CD4-positive, alpha-beta T cell treated with Interleukin-2 at 100 ng/mL for 4 hours (primary cell): Measurements from ENCODE around the gene FGD6.
"Not testable (repeated sequence)": the region's sequence is repeated elsewhere in the genome, so short reads cannot be mapped to it uniquely, and the experiment has no call there.

ENCODE experiments used
- DNase-seq: peaks from one replicate; pipeline ENCODE4 v3.0.0-alpha.2; 2020; ENCODE audit warnings: low spot score

Gene FGD6

DNA sequence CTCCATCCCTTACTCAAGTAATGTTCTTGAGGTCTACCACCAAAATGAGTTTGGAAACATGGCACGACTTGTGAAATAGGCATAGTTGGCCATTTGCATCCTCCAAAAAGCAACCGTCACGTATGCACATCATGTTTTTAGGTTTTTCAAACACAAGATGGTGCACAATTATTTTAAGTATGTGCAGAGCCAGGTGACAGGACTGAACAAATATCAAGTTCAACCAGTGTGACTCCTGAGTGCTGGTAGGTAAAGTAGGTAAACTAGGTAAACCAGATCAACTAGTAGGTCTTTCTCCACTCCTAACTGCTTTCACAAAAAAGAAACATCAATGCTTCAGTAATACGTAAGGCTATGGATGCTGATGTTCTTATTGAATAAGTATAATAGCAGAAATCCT, 39.1 kb downstream of the FGD6 start:
- no peak for DNase-seq

- DNase-seq, result no peak
Observed at GRCh38 chr12:95177201-95177768, 40.0 kb downstream of the FGD6 start.

DNA sequence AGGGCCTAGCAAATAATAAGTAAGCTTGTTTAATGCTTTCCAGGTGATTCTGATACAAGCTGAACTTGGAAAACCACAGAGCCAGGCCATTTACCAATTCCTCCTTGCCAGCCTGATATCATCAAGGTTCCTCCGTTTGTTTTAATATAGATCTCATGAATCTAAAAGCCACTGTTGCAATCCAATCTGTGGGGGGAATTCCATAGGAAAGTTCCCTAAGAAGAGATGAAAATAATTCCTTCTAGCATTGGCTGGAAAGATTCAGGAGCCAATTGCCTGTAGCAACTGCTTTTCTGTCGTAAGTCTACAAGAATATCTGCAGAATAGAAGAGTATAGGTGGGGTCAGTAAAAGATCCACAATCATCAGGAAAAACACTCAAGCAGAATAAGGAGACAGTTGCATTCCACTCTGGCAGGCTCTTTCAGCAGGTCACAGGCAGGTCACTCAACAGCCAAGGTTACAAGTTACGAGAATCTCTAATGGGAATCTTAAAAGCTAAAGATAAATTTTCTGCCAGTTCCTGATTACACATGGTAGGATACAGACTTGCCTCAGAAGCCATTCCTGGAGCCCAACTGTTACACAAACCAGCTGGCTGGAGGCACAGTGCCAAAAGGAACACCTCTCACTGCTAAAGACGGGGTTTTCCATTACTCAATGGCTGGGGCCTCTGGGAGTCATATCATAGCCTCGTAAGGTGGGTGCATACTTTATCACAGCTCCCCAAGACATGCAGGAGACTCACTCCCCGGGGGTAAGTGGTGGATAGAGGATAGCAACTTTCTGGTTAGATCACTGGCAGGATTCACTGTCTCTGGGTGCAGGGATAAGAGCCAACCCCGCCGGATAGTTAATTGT, 43.6 kb downstream of the FGD6 start:
- no peak for DNase-seq

- no peak for DNase-seq
Observed at GRCh38 chr12:95169368-95169767, 47.9 kb downstream of the FGD6 start.

DNA sequence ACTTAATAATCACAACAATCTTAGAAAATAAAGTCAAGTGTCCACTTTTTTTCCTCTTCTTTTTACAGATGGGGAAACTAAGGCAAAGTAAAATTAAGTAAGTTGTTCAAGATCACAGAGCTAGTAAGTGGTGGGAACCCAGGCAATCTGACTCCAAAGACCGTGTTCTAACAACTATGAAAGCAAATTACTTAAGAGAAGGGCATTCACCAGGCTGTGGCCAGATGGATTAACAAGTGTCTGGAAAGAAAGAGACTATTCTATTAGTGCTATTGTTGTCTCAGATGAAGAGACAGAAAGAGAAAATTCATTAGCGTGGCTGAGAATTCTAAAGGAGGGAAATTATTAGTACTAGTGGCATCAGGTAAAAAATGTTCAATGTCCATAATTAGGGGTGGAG, 48.5 kb downstream of the FGD6 start:
- no peak for DNase-seq

- no peak for DNase-seq
Observed at GRCh38 chr12:95164656-95165055, 52.6 kb downstream of the FGD6 start.

DNA sequence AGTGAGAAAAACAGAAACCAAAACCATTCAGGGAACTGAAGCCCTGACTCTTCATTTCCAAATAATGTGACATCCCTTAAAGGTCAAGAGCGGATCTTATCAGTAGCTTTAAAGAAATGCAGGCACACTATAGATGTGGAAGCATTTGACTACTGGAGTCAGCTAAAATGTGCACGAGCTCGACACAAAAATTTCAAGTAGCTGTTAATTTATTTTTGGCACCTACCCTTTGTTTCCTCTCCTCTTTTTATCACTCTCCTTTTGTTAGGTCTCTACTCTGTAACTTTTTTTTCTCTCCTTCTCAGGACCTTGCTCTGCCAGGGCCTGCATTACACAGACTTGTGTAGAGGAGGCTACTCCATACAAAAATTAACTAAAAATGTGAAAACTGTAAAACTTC, 58.3 kb downstream of the FGD6 start:
- DNase-seq, result no peak

GRCh38 chr12:95151821-95152220, 65.4 kb downstream of the FGD6 start:
- no peak for DNase-seq

GRCh38 chr12:95151406-95151805, 65.9 kb downstream of the FGD6 start:
- DNase-seq, result no peak

DNA sequence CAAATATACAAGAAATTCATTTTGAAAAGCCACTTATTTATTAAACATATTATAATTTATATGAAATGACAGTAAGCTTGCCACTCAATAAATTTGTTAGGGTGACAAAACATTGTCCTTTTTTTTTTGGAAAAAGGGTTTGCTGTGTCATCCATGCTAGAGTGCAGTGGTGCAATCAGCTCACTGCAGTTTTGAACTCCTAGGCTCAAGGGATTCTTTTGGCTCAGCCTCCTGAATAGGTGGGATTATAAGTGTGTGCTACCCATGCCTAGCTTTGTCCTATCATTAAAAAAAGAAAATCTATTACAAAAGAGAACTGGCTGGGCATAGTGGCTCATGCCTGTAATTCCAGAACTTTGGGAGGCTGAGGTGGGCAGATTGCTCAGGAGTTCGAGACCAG, 66.8 kb downstream of the FGD6 start:
- no peak for DNase-seq

DNA sequence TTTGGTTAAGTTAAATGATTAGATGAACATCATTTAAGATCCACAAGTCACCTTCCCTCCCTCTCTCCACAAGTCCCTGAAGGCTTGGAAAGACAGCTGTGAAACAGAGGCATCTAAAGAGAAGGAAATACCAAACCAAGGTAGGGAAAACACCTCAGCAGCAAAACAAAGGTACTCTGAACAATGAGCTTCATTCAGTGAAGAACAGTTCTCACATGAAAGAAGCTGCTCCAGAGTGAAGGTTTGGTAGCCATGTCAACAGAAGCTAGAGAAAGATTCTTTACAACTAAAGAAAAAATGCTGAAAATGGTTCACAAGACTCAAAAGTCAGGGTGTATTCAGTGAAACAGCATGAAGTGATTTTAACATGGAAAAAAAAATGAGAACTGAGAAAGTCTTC, 69.4 kb downstream of the FGD6 start:
- no peak for DNase-seq

DNA sequence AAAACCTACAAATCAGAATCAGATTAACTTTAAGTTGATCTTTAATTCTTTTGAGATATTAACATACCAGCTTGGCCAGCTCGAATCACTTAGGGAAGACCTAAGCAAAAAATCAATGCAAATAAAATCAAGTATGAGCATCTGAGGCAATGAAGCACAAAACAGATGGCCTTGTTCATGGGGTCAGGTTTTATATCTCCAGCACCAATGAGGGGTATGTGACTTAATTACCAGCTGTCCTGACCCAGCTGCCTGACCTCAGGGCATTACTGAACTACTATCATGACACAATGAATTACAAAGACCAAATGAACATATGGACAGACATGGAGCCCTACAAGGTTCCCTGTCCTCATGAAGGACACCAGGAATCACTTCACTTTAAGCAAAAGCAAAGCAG, 70.5 kb downstream of the FGD6 start:
- no peak for DNase-seq

GRCh38 chr12:95143621-95144205, 73.6 kb downstream of the FGD6 start:
- no peak for DNase-seq

GRCh38 chr12:95142431-95143151, 74.7 kb downstream of the FGD6 start:
- DNase-seq, result no peak

DNA sequence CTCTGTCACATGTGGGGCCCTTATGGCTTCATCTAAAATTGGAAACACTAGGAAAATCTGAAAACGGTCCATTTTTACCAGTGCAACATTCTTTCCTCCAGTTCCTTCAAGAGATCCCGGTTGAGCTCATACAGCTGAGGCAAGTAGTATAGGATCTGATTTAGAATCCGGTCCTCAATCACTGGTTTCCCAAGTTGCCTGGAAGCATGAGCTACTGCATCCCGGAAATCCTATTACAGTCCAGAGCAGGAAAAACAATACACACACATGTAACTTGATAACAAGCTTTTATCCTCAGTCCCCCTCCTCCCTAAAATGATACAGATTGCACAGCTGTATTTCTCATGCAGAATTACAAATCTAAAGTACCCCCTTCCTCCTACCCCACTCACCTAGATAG, 76.0 kb downstream of the FGD6 start:
- no peak for DNase-seq

DNA sequence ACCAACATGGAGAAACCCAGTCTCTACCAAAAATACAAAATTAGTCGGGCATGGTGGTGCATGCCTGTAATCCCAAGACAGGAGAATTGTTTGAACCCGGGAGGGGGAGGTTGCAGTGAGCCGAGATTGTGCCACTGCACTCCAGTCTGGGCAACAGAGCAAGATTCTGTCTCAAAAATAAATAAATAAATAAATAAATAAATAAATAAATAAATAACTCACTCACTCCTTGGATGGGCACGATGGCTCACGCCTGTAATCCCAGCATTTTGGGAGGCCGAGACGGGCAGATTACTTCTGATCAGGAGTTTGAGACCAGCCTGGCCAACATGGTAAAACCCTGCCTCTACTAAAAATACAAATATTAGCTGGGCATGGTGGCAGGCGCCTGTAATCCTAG, 79.2 kb downstream of the FGD6 start:
- DNase-seq, result not testable (repeated sequence)

DNA sequence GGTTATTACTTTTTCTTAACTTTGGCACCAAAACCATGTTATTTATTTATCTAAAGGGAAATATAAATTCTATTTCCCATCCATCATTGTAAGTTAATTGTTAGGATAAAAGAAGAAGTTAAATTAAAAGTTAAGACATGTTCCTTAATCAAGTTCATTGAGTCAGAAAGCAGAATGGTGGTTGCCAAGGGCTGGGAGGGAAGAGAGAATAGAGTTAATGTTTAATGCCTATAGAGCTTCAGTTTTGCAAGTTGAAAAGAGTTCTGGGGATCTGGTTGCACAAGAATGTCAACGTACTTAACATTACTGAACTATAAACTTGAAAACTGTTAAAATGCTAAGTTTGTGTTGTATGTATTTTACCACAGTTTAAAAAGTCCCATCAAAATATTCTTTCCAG, 80.7 kb downstream of the FGD6 start:
- no peak for DNase-seq

GRCh38 chr12:95134085-95134484, 83.2 kb downstream of the FGD6 start:
- DNase-seq, result no peak

DNA sequence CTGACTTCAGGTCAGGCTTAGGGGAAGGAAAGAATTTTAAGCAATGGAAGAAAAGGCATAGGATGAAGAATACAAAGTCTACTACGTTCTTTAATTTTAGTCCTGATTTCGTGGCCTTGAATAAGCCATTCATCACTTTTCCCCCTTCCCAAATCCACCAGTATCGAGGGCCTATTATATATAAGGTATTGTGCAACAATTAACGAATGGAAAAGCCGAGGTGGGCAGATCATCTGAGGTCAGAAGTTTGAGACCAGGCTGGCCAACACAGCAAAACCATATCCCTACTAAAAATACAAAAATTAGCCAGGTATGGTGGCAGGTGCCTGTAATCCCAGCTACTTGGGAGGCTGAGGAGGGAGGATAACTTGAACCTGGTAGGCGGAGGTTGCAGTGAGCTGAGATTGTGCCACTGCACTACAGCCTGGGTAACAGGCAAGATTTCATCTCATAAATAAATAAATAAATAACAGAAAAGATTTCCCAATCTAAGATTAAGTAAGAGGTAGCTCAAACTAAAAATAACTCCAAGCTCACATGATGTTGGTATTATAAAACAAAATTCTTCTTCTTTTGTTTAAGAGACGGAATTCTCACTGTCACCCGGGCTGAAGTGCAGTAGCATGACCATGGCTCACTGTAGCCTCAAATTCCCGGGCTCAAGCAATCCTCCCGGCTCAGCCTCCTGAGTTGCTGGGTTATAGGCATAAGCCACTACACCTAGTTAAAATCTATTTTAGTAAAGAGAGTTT, 85.5 kb downstream of the FGD6 start:
- DNase-seq, result no peak

- DNase-seq, result no peak
Observed at GRCh38 chr12:95130096-95130495, 87.2 kb downstream of the FGD6 start.

DNA sequence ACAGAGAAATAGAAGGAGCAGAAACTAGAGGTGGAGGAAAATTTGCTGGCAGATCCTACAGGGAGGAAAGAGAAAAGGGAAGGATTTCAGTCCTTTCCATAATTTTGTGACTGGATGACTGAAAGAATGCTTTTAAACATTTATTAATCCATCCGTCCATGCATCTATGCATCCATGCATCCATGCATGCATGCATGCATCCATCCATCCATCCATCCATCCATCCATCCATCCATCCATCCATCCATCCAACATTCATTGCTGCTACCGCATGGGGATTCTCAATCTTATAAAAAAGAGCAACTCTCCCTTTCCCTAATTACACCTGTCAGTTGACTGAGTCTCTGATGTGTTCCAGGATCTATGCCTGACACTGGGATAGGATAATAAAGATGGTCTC, 88.2 kb downstream of the FGD6 start:
- no peak for DNase-seq

GRCh38 chr12:95126736-95127135, 90.5 kb downstream of the FGD6 start:
- DNase-seq, result no peak
